Naive thymus-derived CD4-positive, alpha-beta T cell (primary cell): ENCODE data around the gene NLRP3. TPM values are rescaled to one million over a fixed set of nuclear protein-coding genes. Genes with fewer than 3 reads are reported as not detected.
A peak's percentile ranks its signal among the peaks of the same experiment; 100 is the strongest.
"Not testable (repeated sequence)": the region's sequence is repeated elsewhere in the genome, so short reads cannot be mapped to it uniquely, and the experiment has no call there.

Experiments used
- ATAC-seq: fragments of 150-1000 bp; cut with Tn5 transposase; 2 replicates; pipeline ENCODE4 v1.10.0; 2021; ENCODE audit warnings: mild to moderate bottlenecking, moderate library complexity
- CTCF ChIA-PET: fragments of 350-600 bp; sonication (Branson Sonifier 250); formaldehyde crosslinking; loops from one replicate; lab custom pipeline; 2021; ENCODE audit warnings: antibody characterized with exemption; lab: Charles Lee
- POLR2A ChIA-PET: fragments of 350-600 bp; sonication (Branson Sonifier 250); formaldehyde crosslinking; loops from one replicate; lab custom pipeline; 2021; ENCODE audit warnings: antibody characterized with exemption, inconsistent platforms; lab: Charles Lee
- DNase-seq, 9 donors: peaks; one replicate each; pipeline versions ENCODE4 v3.0.0 to v3.0.0-alpha.2; 2020 to 2022; ENCODE audit warnings: mixed read lengths in 1 of 9
- H3K27ac ChIP-seq: one replicate; pipeline ENCODE4 v1.7.0; 2013; ENCODE audit warnings: mild to moderate bottlenecking, low read depth, low read length, moderate library complexity
- H3K27me3 ChIP-seq, 2 donors: one replicate each; pipeline ENCODE4 v1.7.0; 2013; ENCODE audit warnings: low read length in 2 of 2, mild to moderate bottlenecking in 2 of 2, moderate library complexity in 2 of 2; ENCODE audit not compliant: control insufficient read depth in 2 of 2, insufficient read depth in 2 of 2
- H3K36me3 ChIP-seq, 3 experiments: 1 replicate in 2 of 3; 2 replicates in 1 of 3; pipeline ENCODE4 v1.7.0; 2013; ENCODE audit warnings: low read length in 3 of 3, mild to moderate bottlenecking in 3 of 3, moderate library complexity in 1 of 3; ENCODE audit not compliant: insufficient read depth in 3 of 3, control insufficient read depth in 2 of 3
- H3K4me1 ChIP-seq, 2 donors: one replicate each; pipeline ENCODE4 v1.7.0; 2013; ENCODE audit warnings: low read length in 2 of 2, mild to moderate bottlenecking in 2 of 2, moderate library complexity in 1 of 2; ENCODE audit not compliant: control insufficient read depth in 2 of 2, insufficient read depth in 2 of 2
- H3K4me3 ChIP-seq: 2 replicates; pipeline ENCODE4 v1.7.0; 2013; ENCODE audit warnings: mild to moderate bottlenecking, low read length
- H3K9me3 ChIP-seq, 3 experiments: 1 replicate in 2 of 3; 2 replicates in 1 of 3; pipeline ENCODE4 v1.7.0; 2013; ENCODE audit warnings: low read length in 3 of 3; ENCODE audit not compliant: control insufficient read depth in 2 of 3
- H3K27ac Mint-ChIP-seq, 9 donors: one replicate each; pipeline ENCODE4 v1.8.0; 2020 to 2022; ENCODE audit warnings: mixed read lengths in 9 of 9, mild to moderate bottlenecking in 8 of 9, moderate library complexity in 5 of 9, inconsistent platforms in 2 of 9
- H3K27me3 Mint-ChIP-seq, 5 donors: one replicate each; pipeline ENCODE4 v1.8.0; 2021 to 2022; ENCODE audit warnings: mixed read lengths in 5 of 5, mild to moderate bottlenecking in 1 of 5
- H3K36me3 Mint-ChIP-seq, 5 donors: one replicate each; pipeline ENCODE4 v1.8.0; 2020 to 2022; ENCODE audit warnings: mixed read lengths in 5 of 5, mild to moderate bottlenecking in 3 of 5, inconsistent platforms in 1 of 5
- H3K4me1 Mint-ChIP-seq, 7 donors: one replicate each; pipeline ENCODE4 v1.8.0; 2020 to 2022; ENCODE audit warnings: mixed read lengths in 7 of 7, mild to moderate bottlenecking in 3 of 7, inconsistent platforms in 1 of 7
- H3K4me3 Mint-ChIP-seq, 10 donors: one replicate each; pipeline ENCODE4 v1.8.0; 2020 to 2022; ENCODE audit warnings: mild to moderate bottlenecking in 10 of 10, mixed read lengths in 10 of 10, moderate library complexity in 6 of 10, inconsistent platforms in 2 of 10
- H3K9me3 Mint-ChIP-seq, 11 donors: one replicate each; pipeline ENCODE4 v1.8.0; 2020 to 2022; ENCODE audit warnings: mixed read lengths in 11 of 11, mild to moderate bottlenecking in 4 of 11, inconsistent platforms in 1 of 11, moderate library complexity in 1 of 11
- intact Hi-C, 2 donors: fragments of 100-400 bp; cut with micrococcal nuclease; formaldehyde crosslinking; loops; one replicate each; pipeline ENCODE4 v1.15.1; 2023
- polyA plus RNA-seq, 2 donors: library from polyadenylated mRNA; unstranded; fragments of 300-500 nt; fragmentation: Illumina TruSeq; gene quantifications; one replicate each; pipeline ENCODE4 v1.2.3, GENCODE V29; 2021
- total RNA-seq, 6 experiments: library from RNA in 5 of 6; stranded (reverse) in 5 of 6; gene quantifications; 1 replicate in 5 of 6; 2 replicates in 1 of 6; pipeline ENCODE4 v1.2.3 and lab custom pipeline; 2021 to 2026

The NLRP3 gene
- total and polyA plus RNA-seq, 7 experiments from 2014 or later, result 0.70 to 90.6 (median 4.6) TPM

DNA sequence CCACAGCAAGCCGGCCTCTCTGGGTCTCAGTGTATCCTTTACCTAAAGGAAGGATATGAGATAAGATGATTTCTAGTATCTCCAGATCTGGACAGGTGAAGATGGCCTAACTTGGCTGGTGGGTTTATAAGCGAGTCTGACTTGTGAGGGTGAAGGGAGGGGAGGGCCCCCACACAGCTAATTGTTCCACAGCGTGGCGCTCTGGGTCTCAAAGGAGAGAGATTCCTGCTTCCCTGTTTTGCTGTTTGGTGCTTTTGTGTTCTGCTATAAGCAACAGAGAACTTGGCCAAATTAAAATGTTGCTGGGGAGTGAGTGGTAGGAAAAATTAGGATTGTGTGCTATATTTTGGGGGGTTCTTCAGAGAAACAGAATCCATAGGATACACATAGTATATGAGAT lies 28.9 kb upstream of the NLRP3 start:
- Mint-ChIP-seq H3K9me3 (peaks cover 0 to 9% (median 0%) of the 10 kb centered on the region in 11 donors), H3K36me3 (peaks cover 0 to 5% (median 0%) of the 10 kb centered on the region in 5 donors), H3K4me1 (peaks cover 7 to 15% (median 13%) of the 10 kb centered on the region in 7 donors), H3K27ac (no peak overlapping the region), H3K27me3 (peaks cover 0 to 18% (median 0%) of the 10 kb centered on the region in 5 donors), H3K4me3 (no peak overlapping the region)
- Histone ChIP-seq H3K4me1 (peaks cover 7% of the 10 kb centered on the region in 2 donors), H3K4me3 (no peak overlapping the region), H3K36me3 (no peaks in the 10 kb centered on the region), H3K27ac (no peak overlapping the region), H3K27me3 (no peaks in the 10 kb centered on the region), H3K9me3 (no peaks in the 10 kb centered on the region)
- ChIA-PET POLR2A (interaction anchor here (0.7 kb wide), 1 partner anchor 55 kb away, joined by 4 read pairs; no protein-coding TSS in a partner anchor), CTCF (interaction anchor here (1.0 to 5.0 kb wide), 3 partner anchors 9 to 100 kb away, joined by 3 to 114 read pairs (median 4); no protein-coding TSS in a partner anchor)
- intact Hi-C loops, result no loop called here
- ATAC-seq (no peak), DNase-seq (no peak)

DNA sequence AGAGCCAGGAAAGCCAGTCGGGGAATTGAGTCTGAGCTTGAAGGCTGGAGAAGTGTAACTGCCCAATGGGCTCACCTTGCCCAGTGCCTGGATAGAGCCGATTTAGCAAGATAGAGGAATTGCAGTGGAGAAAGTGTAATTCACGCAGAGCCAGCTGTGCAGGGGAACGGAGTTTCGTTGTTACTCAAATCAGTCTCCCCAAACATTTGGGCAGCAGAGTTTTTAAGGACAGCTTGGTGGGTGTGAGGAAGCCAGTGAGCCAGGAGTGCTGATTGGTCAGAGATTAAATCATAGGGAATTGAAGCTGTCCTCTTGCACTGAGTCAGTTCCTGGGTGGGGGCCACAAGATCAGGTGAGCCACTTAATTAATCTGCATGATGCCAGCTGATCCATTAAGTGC lies 28.4 kb upstream of the NLRP3 start:
- H3K9me3 Mint-ChIP-seq, result peaks cover 0 to 9% (median 0%) of the 10 kb centered on the region in 11 donors
- CTCF ChIA-PET, result interaction anchor here (1.0 to 5.0 kb wide), 3 partner anchors 9 to 100 kb away, joined by 3 to 114 read pairs (median 4); no protein-coding TSS in a partner anchor
- Histone ChIP-seq H3K4me1 (peaks cover 7% of the 10 kb centered on the region in 2 donors), H3K4me3 (no peak overlapping the region), H3K27me3 (no peaks in the 10 kb centered on the region), H3K36me3 (no peaks in the 10 kb centered on the region), H3K27ac (no peak overlapping the region), H3K9me3 (no peaks in the 10 kb centered on the region)
- peaks cover 0 to 5% (median 0%) of the 10 kb centered on the region in 5 donors for H3K36me3 Mint-ChIP-seq
- intact Hi-C loops, result no loop called here
- ATAC-seq (no peak), DNase-seq (no peak)
- H3K27ac Mint-ChIP-seq, result no peak overlapping the region
- POLR2A ChIA-PET, result no interaction called here
- H3K4me1 Mint-ChIP-seq, result peaks cover 7 to 15% (median 13%) of the 10 kb centered on the region in 7 donors
- H3K4me3 Mint-ChIP-seq, result no peak overlapping the region
- H3K27me3 Mint-ChIP-seq, result peaks cover 0 to 18% (median 0%) of the 10 kb centered on the region in 5 donors

DNA sequence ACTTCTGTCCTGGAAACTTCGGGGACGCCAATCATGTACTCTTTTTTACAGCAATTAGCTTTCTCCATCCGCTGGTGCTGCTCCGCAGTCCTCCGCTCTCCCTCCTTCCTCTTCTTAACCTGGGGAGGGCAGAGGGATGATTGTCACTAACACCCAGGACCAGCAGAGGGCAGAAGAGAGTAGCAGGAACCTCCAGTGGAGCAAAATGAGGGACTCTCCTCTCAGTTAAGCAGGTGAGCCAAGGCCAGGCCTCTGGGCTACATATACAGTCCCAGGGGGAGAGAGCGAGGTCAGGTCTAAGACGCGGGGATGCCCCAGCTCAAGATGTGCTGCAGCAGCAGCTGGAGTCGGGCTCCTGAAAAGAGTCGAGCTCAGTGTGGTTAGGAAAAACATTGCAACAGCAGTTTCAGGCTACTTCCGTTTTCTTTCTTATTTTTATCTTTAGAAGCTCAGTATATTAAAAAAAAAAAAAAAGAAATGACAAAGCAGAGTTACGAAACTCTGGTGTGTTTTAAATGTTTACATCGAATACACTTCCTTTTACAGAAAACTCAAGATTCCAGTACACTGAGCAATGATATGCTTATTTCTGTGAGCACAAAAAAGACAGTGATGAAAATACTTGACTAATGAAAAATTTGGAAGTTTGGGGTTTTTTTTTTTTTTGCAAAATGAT lies 25.7 kb upstream of the NLRP3 start:
- Histone ChIP-seq H3K4me1 (peaks cover 7% of the 10 kb centered on the region in 2 donors), H3K36me3 (no peaks in the 10 kb centered on the region), H3K27ac (peak overlapping the region; percentile 38), H3K9me3 (no peaks in the 10 kb centered on the region), H3K4me3 (peak overlapping the region; percentile 16), H3K27me3 (no peaks in the 10 kb centered on the region)
- CTCF ChIA-PET, result interaction anchor here (0.6 to 5.0 kb wide), 24 partner anchors 9 to 222 kb away, joined by 3 to 114 read pairs (median 4); partner anchors contain the start of genes NLRP3 and ZNF496
- ATAC-seq (peak; percentile 98), DNase-seq (peak; percentile 64 to 90 (median 85))
- Mint-ChIP-seq H3K4me3 (peak overlapping the region; percentile 57 to 89 (median 78)), H3K36me3 (no peaks in the 10 kb centered on the region), H3K4me1 (peaks cover 7 to 15% (median 12%) of the 10 kb centered on the region in 7 donors), H3K27ac (peak overlapping the region; percentile 53 to 90 (median 74)), H3K27me3 (peaks cover 0 to 24% (median 0%) of the 10 kb centered on the region in 5 donors), H3K9me3 (no peaks in the 10 kb centered on the region)
- POLR2A ChIA-PET, result interaction anchor here (0.5 to 2.0 kb wide), 8 partner anchors 20 to 659 kb away, joined by 3 to 9 read pairs (median 6); partner anchors contain the start of gene NLRP3
- intact Hi-C loops, result loop anchor here (1.0 kb wide), 6 partner anchors 17 to 186 kb away; partner anchors contain the start of gene NLRP3 (in 2 of the 2)

DNA sequence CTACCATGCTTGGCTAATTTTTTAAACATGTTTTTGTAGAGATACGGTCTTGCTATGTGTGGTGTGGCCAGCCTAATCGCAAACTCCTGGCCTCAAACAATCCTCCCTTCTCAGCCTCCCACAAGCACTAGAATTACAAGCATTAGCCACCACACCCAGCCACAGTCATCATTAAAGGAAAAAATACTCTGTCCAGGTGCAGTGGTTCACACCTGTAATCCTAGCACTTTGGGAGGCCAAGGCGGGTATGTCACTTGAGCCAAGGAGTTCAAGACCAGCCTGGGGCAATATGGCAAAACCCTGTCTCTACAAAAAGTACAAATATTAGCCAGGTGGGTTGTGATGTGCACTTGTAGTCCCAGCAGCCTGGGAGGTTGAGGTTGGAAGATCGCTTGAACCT lies 25.0 kb upstream of the NLRP3 start:
- POLR2A ChIA-PET, result interaction anchor here (0.7 to 2.0 kb wide), 5 partner anchors 19 to 660 kb away, joined by 3 to 9 read pairs (median 7); partner anchors contain the start of gene NLRP3
- H3K27ac Mint-ChIP-seq, result peak overlapping the region in 4 of 9 donors; percentile 42 to 89 (median 72)

DNA sequence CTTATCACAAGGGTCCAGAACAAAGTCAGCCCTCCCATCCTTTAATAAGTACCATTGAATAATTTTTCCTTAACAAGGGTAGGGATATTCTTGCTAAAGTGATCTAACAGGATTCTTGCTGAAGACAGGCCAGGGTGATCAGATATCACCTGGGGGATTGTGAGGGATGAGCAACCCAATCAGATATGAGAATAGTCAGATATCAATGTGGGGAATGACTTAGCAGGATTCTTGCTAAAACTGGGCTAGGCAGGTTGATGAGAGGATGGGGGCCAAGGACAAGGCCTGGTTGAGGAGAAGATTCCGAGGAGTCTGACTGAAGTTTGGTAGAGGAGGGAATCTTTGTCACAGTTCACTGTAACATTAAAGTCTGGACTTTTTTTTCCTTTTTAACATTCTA lies 23.9 kb upstream of the NLRP3 start:
- Histone ChIP-seq H3K27ac (no peak overlapping the region), H3K36me3 (no peaks in the 10 kb centered on the region), H3K4me3 (no peak overlapping the region), H3K27me3 (no peaks in the 10 kb centered on the region), H3K4me1 (peaks cover 7% of the 10 kb centered on the region in 2 donors), H3K9me3 (no peaks in the 10 kb centered on the region)
- no peaks in the 10 kb centered on the region for H3K36me3 Mint-ChIP-seq
- peak overlapping the region in 1 of 9 donors; percentile 9 for H3K27ac Mint-ChIP-seq
- no peak overlapping the region for H3K4me3 Mint-ChIP-seq
- no peaks in the 10 kb centered on the region for H3K9me3 Mint-ChIP-seq
- DNase-seq (no peak), ATAC-seq (no peak)
- POLR2A ChIA-PET, result no interaction called here
- peaks cover 0 to 25% (median 0%) of the 10 kb centered on the region in 5 donors for H3K27me3 Mint-ChIP-seq
- CTCF ChIA-PET, result interaction anchor here (0.7 kb wide), 1 partner anchor 97 kb away, joined by 5 read pairs; no protein-coding TSS in a partner anchor
- peaks cover 7 to 15% (median 12%) of the 10 kb centered on the region in 7 donors for H3K4me1 Mint-ChIP-seq
- intact Hi-C loops, result no loop called here

More for the DNA sequence above, 25.0 kb upstream of the NLRP3 start:
- Histone ChIP-seq H3K36me3 (no peaks in the 10 kb centered on the region), H3K9me3 (no peaks in the 10 kb centered on the region), H3K4me3 (no peak overlapping the region), H3K27me3 (no peaks in the 10 kb centered on the region), H3K4me1 (peaks cover 7% of the 10 kb centered on the region in 2 donors), H3K27ac (no peak overlapping the region)
- Mint-ChIP-seq H3K4me3 (peak overlapping the region in 5 of 10 donors; percentile 9 to 77 (median 35)), H3K9me3 (no peaks in the 10 kb centered on the region), H3K4me1 (peaks cover 7 to 15% (median 12%) of the 10 kb centered on the region in 7 donors), H3K36me3 (no peaks in the 10 kb centered on the region), H3K27me3 (peaks cover 0 to 24% (median 0%) of the 10 kb centered on the region in 5 donors)
- no peak for DNase-seq
- CTCF ChIA-PET, result interaction anchor here (0.7 to 5.0 kb wide), 15 partner anchors 9 to 96 kb away, joined by 3 to 114 read pairs (median 5); partner anchors contain the start of gene NLRP3
- no peak for ATAC-seq
- intact Hi-C loops, result loop anchor here (1.0 kb wide), 6 partner anchors 16 to 185 kb away; partner anchors contain the start of gene NLRP3 (in 2 of the 2)

DNA sequence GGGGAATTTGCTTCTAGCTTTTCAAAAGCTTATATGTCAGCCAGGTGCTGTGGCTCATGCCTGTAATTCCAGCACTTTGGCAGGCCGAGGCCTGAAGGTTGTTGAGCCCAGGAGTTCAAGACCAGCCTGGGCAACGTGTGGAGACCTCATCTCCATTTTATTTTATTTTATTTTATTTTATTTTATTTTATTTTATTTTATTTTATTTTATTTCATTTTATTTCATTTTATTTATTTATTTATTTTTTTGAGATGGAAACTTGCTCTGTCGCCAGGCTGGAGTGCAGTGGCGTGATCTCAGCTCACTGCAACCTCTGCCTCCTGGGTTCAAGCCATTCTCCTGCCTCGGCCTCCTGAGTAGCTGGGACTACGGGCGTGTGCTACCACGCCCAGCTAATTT lies 20.9 kb upstream of the NLRP3 start:
- H3K9me3 Mint-ChIP-seq, H3K27me3 ChIP-seq, H3K36me3 Mint-ChIP-seq, DNase-seq, intact Hi-C loops, H3K36me3 ChIP-seq, H3K27ac Mint-ChIP-seq, H3K4me3 ChIP-seq, H3K27ac ChIP-seq, H3K4me3 Mint-ChIP-seq, H3K4me1 ChIP-seq, ATAC-seq, H3K9me3 ChIP-seq: not testable (repeated sequence)
- H3K4me1 Mint-ChIP-seq, result peaks cover 2 to 11% (median 9%) of the 10 kb centered on the region in 7 donors
- H3K27me3 Mint-ChIP-seq, result peaks cover 0 to 37% (median 6%) of the 10 kb centered on the region in 5 donors
- ChIA-PET CTCF (interaction anchor here (2.7 kb wide), 1 partner anchor 92 kb away, joined by 21 read pairs; no protein-coding TSS in a partner anchor), POLR2A (interaction anchor here (1.7 to 2.5 kb wide), 2 partner anchors 15 to 21 kb away, joined by 9 to 10 read pairs; partner anchors contain the start of gene NLRP3)
